Pancreas (tissue), 10 donors: Measurements from ENCODE around the gene ARMC7. TPM values are rescaled to one million over a fixed set of nuclear protein-coding genes. Genes with fewer than 3 reads are reported as not detected.
A peak's percentile ranks its signal among the peaks of the same experiment; 100 is the strongest.

ENCODE experiments used
- ATAC-seq, 4 donors: fragments of 200-7000 bp; cut with Tn5 transposase; one replicate each; pipeline versions ENCODE4 v1.8.0 to v1.9.1; 2020; ENCODE audit warnings: mild to moderate bottlenecking in 4 of 4, moderate library complexity in 4 of 4
- DNase-seq, 6 donors: peaks; one replicate each; pipeline ENCODE4 v3.0.0-alpha.2; 2020
- FAIRE-seq: peaks from 2 replicates; lab custom pipeline; 2012; peaks lifted over from hg19 to GRCh38; lab: Jason Lieb, UNC
- H3K27ac ChIP-seq, 4 donors: fragments of 200-600 bp; sonication (generic); 1 replicate in 3 of 4; 2 replicates in 1 of 4; pipeline versions ENCODE4 v1.5.0 to v1.8.0; 2020
- H3K27me3 ChIP-seq, 4 donors: fragments of 200-600 bp; one replicate each; pipeline ENCODE4 v1.8.0; 2021
- H3K36me3 ChIP-seq, 3 donors: fragments of 200-600 bp; sonication (generic) in 1 of 3; one replicate each; pipeline versions ENCODE4 v1.5.0 to v1.8.0; 2020 to 2021
- H3K4me1 ChIP-seq, 3 donors: fragments of 200-600 bp; one replicate each; pipeline ENCODE4 v1.8.0; 2021
- H3K4me3 ChIP-seq, 4 donors: fragments of 200-600 bp; sonication (generic) in 2 of 4; one replicate each; pipeline versions ENCODE4 v1.5.0 to v1.8.0; 2020 to 2021
- H3K9me3 ChIP-seq, 4 donors: fragments of 200-600 bp; one replicate each; pipeline ENCODE4 v1.8.0; 2021
- WGBS, 2 donors: extraction: QIAGEN DNeasy Blood & Tissue Kit; methylation state at CpG; one replicate each; pipeline ENCODE4 v1.1.7; 2013; 5-methylcytosine and 5-hydroxymethylcytosine counted together
- intact Hi-C, 3 donors: fragments of 100-400 bp; cut with DNase I; formaldehyde crosslinking; loops; one replicate each; pipeline versions ENCODE4 v1.11.1 to v1.14.2; 2022
- polyA plus RNA-seq, 2 donors: library from polyadenylated mRNA; stranded (reverse); fragments of 200-250 nt; gene quantifications; one replicate each; pipeline ENCODE4 v1.2.3, GENCODE V29; 2013
- total RNA-seq, 6 donors: library from RNA; stranded (reverse); fragmentation: NEBNext Ultra II Directional in 4 of 6; extraction: Animal tissue kit (Norgen Biotek cat#: 25700) in 4 of 6; gene quantifications; one replicate each; pipeline versions ENCODE4 v1.2.1 to v1.2.4, GENCODE V29; 2021 to 2023
- TF ChIP-seq, protein P1 (sequence below), 4 donors: fragments of 200-600 bp; sonication (generic) in 3 of 4; IDR thresholded peaks; one replicate each; pipeline versions ENCODE4 v1.5.0 to v1.8.0; 2021; ENCODE audit warnings: antibody characterized with exemption in 4 of 4
- donor health status: healthy with polysubstance abuse.
- donor health status: DM: no; HTN: no; CAD: no; lungs with moderate emphysema.
- donor health status: DM: no; HTN: no; CAD: no.
- donor health status: control.
- donor health status: control.
- donor health status: Bipolar disorder and iron deficiency.
- donor health status: DM: yes; HTN: yes; CAD: no.
- donor health status: DM: no; HTN: no; CAD: no.
- donor health status: DM: no; HTN: no; CAD: no.
- donor health status: DM: yes; HTN: yes; CAD: no.

The ARMC7 gene
- total and polyA plus RNA-seq, 8 donors, result 2.3 to 7.4 (median 4.9) TPM

GRCh38 chr17:75113798-75114551 lies 4.2 kb downstream of the ARMC7 start:
- peak; percentile 85 to 92 (median 88) for DNase-seq
- 1% methylated on average over 22 of the region's 22 CpGs for WGBS, 2 donors
- ATAC-seq, result peak; percentile 76 to 89 (median 84)
- Histone ChIP-seq H3K4me1 (peaks cover 0 to 5% (median 5%) of the 10 kb centered on the region in 3 donors), H3K36me3 (no peaks in the 10 kb centered on the region), H3K27me3 (no peaks in the 10 kb centered on the region), H3K27ac (peak overlapping the region; percentile 46 to 88 (median 62)), H3K4me3 (peak overlapping the region; percentile 26 to 54 (median 36)), H3K9me3 (no peaks in the 10 kb centered on the region)
- intact Hi-C loops, result loop anchor here in 1 of 3 donors (10.0 kb wide), 1 partner anchor 71 kb away; the partner anchor contains the start of gene SUMO2
- FAIRE-seq, result no peak
- TF ChIP-seq, protein P1, sequence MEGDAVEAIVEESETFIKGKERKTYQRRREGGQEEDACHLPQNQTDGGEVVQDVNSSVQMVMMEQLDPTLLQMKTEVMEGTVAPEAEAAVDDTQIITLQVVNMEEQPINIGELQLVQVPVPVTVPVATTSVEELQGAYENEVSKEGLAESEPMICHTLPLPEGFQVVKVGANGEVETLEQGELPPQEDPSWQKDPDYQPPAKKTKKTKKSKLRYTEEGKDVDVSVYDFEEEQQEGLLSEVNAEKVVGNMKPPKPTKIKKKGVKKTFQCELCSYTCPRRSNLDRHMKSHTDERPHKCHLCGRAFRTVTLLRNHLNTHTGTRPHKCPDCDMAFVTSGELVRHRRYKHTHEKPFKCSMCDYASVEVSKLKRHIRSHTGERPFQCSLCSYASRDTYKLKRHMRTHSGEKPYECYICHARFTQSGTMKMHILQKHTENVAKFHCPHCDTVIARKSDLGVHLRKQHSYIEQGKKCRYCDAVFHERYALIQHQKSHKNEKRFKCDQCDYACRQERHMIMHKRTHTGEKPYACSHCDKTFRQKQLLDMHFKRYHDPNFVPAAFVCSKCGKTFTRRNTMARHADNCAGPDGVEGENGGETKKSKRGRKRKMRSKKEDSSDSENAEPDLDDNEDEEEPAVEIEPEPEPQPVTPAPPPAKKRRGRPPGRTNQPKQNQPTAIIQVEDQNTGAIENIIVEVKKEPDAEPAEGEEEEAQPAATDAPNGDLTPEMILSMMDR (IDR thresholded peaks at IDR 0.05), result peak; percentile 93 to 98 (median 95)

GRCh38 chr17:75114552-75115314 lies 5.0 kb downstream of the ARMC7 start:
- H3K27ac ChIP-seq, result peak overlapping the region; percentile 46 to 88 (median 62)
- FAIRE-seq, result no peak
- DNase-seq, result no peak
- TF ChIP-seq, protein P1 (IDR thresholded peaks at IDR 0.05), result no peak
- H3K27me3 ChIP-seq, result no peaks in the 10 kb centered on the region
- no peaks in the 10 kb centered on the region for H3K36me3 ChIP-seq
- intact Hi-C loops, result loop anchor here in 1 of 3 donors (10.0 kb wide), 1 partner anchor 70 kb away; the partner anchor contains the start of gene SUMO2
- WGBS, 2 donors, result 37 to 38% methylated on average over 19 of the region's 19 CpGs
- H3K9me3 ChIP-seq, result no peaks in the 10 kb centered on the region
- ATAC-seq, result no peak
- no peaks in the 10 kb centered on the region for H3K4me1 ChIP-seq
- peak overlapping the region; percentile 26 to 54 (median 36) for H3K4me3 ChIP-seq

DNA sequence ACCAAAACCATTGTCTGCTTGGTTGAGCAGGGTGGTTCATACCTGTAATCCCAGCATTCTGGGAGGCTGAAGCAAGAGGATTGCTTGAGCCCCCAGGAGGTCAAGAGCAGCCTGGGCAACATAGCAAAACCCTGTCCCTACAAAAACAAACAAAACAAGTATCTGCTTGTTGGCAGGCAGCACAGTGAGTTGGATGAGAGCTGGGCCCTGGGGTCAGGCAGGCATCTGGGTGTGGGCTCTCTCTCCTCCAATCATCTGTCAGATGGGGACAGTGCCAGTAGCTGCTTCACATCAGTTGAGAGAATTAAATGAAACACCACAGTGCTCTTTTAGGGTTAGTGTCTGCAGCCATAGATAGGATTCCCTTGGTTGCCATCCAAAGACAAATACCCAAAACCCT lies 5.8 kb downstream of the ARMC7 start:
- H3K4me1 ChIP-seq, result no peaks in the 10 kb centered on the region
- H3K9me3 ChIP-seq, result no peaks in the 10 kb centered on the region
- no peaks in the 10 kb centered on the region for H3K36me3 ChIP-seq
- no peaks in the 10 kb centered on the region for H3K27me3 ChIP-seq
- ATAC-seq (no peak), DNase-seq (no peak), FAIRE-seq (no peak)
- TF ChIP-seq, protein P1 (IDR thresholded peaks at IDR 0.05), result no peak
- intact Hi-C loops, result loop anchor here in 1 of 3 donors (10.0 kb wide), 1 partner anchor 69 kb away; the partner anchor contains the start of gene SUMO2
- H3K27ac ChIP-seq, result no peak overlapping the region
- no peak overlapping the region for H3K4me3 ChIP-seq

DNA sequence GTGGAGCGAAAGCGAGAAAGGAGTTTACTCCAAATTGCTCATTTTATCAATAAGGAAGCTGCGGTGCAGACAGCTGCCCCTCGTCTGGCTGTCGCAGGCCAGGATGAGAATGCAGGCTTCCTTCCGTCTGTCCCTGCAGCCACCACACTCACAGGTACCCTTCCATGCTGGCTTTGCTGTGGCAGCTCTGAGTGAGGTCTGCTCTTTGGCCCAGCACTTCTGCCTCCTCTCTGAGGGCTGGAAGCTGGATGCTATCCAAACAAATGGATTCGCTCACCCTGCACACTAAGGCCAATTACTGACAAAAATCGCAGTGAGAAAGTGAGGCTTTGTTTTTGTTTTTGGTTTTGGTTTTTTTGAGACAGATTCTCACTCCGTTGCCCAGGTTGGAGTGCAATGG lies 7.0 kb downstream of the ARMC7 start:
- no peak overlapping the region for H3K27ac ChIP-seq

More for the DNA sequence above, 7.0 kb downstream of the ARMC7 start:
- no peak for ATAC-seq
- no peak for FAIRE-seq
- DNase-seq, result no peak
- 88% methylated on average over 9 of the region's 9 CpGs for WGBS, 2 donors
- H3K36me3 ChIP-seq, result no peaks in the 10 kb centered on the region
- no peaks in the 10 kb centered on the region for H3K9me3 ChIP-seq
- no peaks in the 10 kb centered on the region for H3K4me1 ChIP-seq
- no peaks in the 10 kb centered on the region for H3K27me3 ChIP-seq
- intact Hi-C loops, result loop anchor here in 1 of 3 donors (10.0 kb wide), 1 partner anchor 68 kb away; the partner anchor contains the start of gene SUMO2
- no peak overlapping the region for H3K4me3 ChIP-seq
- TF ChIP-seq, protein P1 (IDR thresholded peaks at IDR 0.05), result no peak
